ENCODE measurements around the gene C10orf90.

DNA sequence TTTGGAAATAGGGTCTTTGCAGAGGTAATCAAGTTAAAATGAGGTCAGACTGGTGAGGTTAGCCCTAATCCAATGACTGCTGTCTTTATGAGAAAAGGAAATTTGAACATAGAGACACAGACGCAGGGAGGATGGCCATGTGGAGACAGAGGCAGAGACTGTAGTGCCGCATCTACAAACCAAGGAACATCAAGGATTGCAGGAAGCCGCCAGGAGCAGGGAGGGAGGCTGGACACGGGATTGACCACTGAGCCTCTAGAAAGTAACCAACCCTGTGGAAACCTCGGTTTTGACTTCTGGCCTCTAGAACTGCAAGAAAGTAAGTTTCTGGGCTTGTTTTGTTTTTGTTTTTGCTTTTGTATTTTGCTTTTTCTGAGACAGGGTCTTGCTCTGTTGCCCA, 213.9 kb downstream of the C10orf90 start:
- no peak for TF ChIP-seq FOXM1 (IDR thresholded peaks at IDR 0.05; ENCODE audit: borderline replicate concordance)
- no peak for TF ChIP-seq ELF4 (IDR thresholded peaks at IDR 0.05)
- TF ChIP-seq ZNF384 (IDR thresholded peaks at IDR 0.05) = no peak

Data from HEK293T (cell line).